Prostate gland (tissue), 2 donors: ENCODE measurements around the gene LYRM9.
"Not testable (repeated sequence)": the region's sequence is repeated elsewhere in the genome, so short reads cannot be mapped to it uniquely, and the experiment has no call there.

Experiments
- CTCF ChIP-seq, 4 experiments: fragments of 200-600 bp in 2 of 4; fragments of 450-650 bp in 2 of 4; sonication (generic) in 2 of 4; IDR thresholded peaks; 1 replicate in 3 of 4; 2 replicates in 1 of 4; pipeline ENCODE4 v1.5.1; 2016 to 2019; ENCODE audit warnings: antibody characterized with exemption in 4 of 4, mild to moderate bottlenecking in 2 of 4, moderate library complexity in 2 of 4
- POLR2A ChIP-seq: fragments of 450-650 bp; IDR thresholded peaks from one replicate; pipeline ENCODE4 v1.6.1; 2016; ENCODE audit warnings: antibody characterized with exemption, mild to moderate bottlenecking
- POLR2AphosphoS5 ChIP-seq: sonication (generic); formaldehyde crosslinking; IDR thresholded peaks from one replicate; pipeline ENCODE4 v1.6.1; 2017; ENCODE audit warnings: antibody characterized with exemption

- not testable (repeated sequence) for TF ChIP-seq CTCF (IDR thresholded peaks at IDR 0.05); POLR2A; POLR2AphosphoS5
These were observed 52.8 kb downstream of the LYRM9 start for GRCh38 chr17:27840406-27840678.
